Mucosa of descending colon (tissue), 3 donors: ENCODE data around the gene RAD51B. TPM values are rescaled to one million over a fixed set of nuclear protein-coding genes. Genes with fewer than 3 reads are reported as not detected.

Source experiments
- ATAC-seq: fragments of 200-7000 bp; cut with Tn5 transposase; one replicate; pipeline ENCODE4 v1.9.1; 2020; ENCODE audit warnings: mild to moderate bottlenecking, moderate library complexity
- DNase-seq, 3 donors: peaks; one replicate each; pipeline ENCODE4 v3.0.0-alpha.2; 2020
- H3K36me3 ChIP-seq: fragments of 200-600 bp; one replicate; pipeline ENCODE4 v1.8.0; 2021; ENCODE audit warnings: low read depth, mild to moderate bottlenecking
- H3K4me1 ChIP-seq: fragments of 200-600 bp; one replicate; pipeline ENCODE4 v1.8.0; 2021; ENCODE audit warnings: low read depth, mild to moderate bottlenecking
- H3K4me3 ChIP-seq: fragments of 200-600 bp; one replicate; pipeline ENCODE4 v1.8.0; 2021; ENCODE audit warnings: mild to moderate bottlenecking
- H3K9me3 ChIP-seq: fragments of 200-600 bp; one replicate; pipeline ENCODE4 v1.8.0; 2021; ENCODE audit warnings: mild to moderate bottlenecking
- intact Hi-C, 2 donors: fragments of 100-400 bp; cut with DNase I in 1 of 2; cut with micrococcal nuclease in 1 of 2; formaldehyde crosslinking; loops; one replicate each; pipeline versions ENCODE4 v1.11.0 to v1.11.1; 2022; cut with DNase I, micrococcal nuclease
- total RNA-seq, 3 donors: library from RNA; stranded (reverse); fragmentation: NEBNext Ultra II Directional in 2 of 3; extraction: Animal tissue kit (Norgen Biotek cat#: 25700) in 2 of 3; gene quantifications; one replicate each; pipeline versions ENCODE4 v1.2.1 to v1.2.4, GENCODE V29; 2021 to 2023
- TF ChIP-seq, protein P1 (sequence below): fragments of 200-600 bp; IDR thresholded peaks from one replicate; pipeline ENCODE4 v1.8.0; 2022; ENCODE audit warnings: antibody characterized with exemption, mild to moderate bottlenecking
- donor health status: DM: no; HTN: no; CAD: no; lungs with moderate emphysema.
- donor health status: DM: no; HTN: no; CAD: no.
- donor health status: DM: no; HTN: yes; CAD: no.

The RAD51B gene
- total RNA-seq, 3 donors from 2014 or later, result 15.8 to 23.3 (median 20.9) TPM

DNA sequence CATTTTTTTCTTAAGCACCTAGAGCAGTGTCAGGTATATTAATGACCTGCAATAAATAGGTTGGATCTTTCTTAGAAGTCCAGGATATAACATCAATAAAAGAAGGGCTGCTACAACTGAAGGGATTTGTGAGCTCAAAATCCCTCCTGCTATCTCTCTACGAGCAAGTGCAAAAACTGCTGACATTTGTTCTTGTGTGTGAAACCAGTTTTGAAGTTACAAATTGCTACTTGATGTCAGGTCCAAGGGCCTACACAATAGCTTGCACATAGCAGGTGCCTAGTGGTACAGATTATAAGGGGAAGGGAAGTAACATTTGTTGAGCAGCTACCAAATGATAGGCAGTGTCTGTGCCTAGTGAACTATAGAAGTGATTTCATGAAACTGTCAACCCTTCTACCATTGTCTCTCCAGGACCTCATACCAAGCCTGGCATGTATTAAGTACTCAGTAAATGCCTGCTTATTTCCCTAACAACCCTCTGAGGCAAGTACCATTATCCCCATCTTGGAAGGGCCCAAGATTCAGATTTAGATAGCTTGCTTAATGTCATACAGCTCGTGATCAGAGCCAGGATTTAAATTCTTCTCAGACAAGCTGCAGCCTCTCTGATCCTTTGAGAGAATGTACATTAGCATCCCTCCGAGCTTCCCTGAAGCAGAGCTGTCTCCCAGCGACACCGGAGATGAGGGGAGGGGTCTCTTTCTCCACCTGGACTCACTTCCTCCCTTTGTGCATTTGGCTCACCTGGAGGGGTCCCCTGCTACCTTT, 673.0 kb downstream of the RAD51B start:
- no peak for ATAC-seq
- TF ChIP-seq, protein P1, sequence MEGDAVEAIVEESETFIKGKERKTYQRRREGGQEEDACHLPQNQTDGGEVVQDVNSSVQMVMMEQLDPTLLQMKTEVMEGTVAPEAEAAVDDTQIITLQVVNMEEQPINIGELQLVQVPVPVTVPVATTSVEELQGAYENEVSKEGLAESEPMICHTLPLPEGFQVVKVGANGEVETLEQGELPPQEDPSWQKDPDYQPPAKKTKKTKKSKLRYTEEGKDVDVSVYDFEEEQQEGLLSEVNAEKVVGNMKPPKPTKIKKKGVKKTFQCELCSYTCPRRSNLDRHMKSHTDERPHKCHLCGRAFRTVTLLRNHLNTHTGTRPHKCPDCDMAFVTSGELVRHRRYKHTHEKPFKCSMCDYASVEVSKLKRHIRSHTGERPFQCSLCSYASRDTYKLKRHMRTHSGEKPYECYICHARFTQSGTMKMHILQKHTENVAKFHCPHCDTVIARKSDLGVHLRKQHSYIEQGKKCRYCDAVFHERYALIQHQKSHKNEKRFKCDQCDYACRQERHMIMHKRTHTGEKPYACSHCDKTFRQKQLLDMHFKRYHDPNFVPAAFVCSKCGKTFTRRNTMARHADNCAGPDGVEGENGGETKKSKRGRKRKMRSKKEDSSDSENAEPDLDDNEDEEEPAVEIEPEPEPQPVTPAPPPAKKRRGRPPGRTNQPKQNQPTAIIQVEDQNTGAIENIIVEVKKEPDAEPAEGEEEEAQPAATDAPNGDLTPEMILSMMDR, result no peak
- Histone ChIP-seq H3K4me3 (no peak overlapping the region), H3K4me1 (no peaks in the 10 kb centered on the region), H3K36me3 (no peaks in the 10 kb centered on the region), H3K9me3 (no peaks in the 10 kb centered on the region)
- intact Hi-C loops, result no loop called here
- no peak for DNase-seq

DNA sequence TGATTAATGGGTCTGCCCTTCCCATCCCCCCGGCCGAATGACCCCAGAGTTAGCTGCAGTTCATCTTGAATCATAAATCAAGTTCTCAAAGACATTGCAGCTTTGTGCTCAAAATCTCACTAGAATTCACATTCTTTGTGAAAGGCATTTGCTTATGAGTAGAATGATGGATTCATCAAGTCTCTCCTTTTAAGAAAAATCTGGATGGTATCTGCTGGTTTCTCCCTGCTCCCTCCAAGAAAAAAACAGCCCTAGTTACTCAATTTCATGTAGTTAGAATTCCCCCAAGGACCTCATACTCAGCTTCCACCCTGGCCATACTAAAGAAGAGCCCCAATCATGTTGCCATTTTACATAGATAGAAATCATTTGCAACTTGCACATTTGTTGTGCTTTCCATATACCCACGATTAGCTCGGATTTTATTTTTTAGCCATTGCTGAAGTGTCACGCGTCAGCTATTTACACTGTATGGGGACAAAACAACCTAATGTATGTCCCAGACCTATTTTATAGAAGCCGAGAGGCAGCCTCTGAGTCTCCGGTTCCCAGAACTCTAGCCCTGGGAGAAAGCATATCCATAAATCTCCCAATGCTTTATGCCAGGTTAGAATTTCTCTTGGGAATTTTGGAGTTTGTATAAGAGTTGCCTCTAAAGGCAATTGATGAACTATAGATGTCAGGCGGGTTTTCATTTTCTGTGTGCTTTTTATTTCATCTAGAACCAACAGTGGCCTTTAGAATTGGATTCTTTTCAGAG, 673.8 kb downstream of the RAD51B start:
- DNase-seq (no peak), ATAC-seq (no peak)
- TF ChIP-seq, protein P1, result no peak
- intact Hi-C loops, result no loop called here
- Histone ChIP-seq H3K4me1 (no peaks in the 10 kb centered on the region), H3K4me3 (no peak overlapping the region), H3K36me3 (no peaks in the 10 kb centered on the region), H3K9me3 (no peaks in the 10 kb centered on the region)

DNA sequence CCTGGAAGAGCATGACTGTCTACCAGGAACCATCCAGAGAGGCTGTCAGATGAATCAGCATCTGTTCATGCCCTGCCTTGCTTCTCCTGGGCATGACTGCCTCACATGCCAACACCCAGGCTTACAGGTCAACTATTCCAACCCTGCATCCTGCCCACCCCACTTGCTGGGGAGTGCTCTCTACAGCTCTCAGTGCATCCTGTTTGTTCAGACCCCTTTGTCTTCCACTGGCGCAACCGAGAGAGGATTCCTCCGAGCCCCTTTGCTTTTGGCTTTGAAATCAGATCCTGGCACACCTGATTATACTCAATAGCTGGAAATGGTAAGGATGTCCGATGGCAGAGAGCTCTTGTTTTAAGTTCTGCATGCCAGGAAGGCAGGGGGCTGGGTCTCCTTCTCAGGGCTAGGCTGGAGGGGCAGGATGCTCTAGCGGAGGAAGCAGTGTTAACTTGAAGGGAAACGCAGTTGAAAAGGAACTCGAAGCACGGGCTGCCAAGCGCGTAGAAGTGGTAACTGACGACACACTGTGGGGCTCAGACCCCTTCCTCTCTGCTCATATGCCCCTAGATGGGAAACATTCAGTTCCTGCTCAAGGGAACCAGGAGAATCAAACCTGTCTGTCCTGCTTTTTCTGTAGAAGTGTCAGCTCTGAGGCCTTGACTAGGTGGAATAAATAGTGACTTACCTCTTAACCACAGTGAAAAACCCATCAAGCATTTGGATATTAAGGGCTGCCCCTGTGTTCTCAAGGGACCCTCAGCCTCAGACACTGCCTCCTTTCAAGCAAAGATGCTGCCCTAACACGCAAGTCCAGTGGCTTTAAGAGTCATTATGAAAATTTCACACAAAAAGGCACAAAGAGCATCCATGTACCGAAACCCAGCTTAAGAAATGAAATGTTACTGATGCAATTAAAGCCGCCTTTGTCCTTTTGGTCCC, 675.8 kb downstream of the RAD51B start:
- Histone ChIP-seq H3K4me3 (no peak overlapping the region), H3K4me1 (no peaks in the 10 kb centered on the region), H3K9me3 (no peaks in the 10 kb centered on the region), H3K36me3 (no peaks in the 10 kb centered on the region)
- intact Hi-C loops, result no loop called here
- DNase-seq (no peak), ATAC-seq (peak; percentile 9)
- TF ChIP-seq, protein P1, result no peak

DNA sequence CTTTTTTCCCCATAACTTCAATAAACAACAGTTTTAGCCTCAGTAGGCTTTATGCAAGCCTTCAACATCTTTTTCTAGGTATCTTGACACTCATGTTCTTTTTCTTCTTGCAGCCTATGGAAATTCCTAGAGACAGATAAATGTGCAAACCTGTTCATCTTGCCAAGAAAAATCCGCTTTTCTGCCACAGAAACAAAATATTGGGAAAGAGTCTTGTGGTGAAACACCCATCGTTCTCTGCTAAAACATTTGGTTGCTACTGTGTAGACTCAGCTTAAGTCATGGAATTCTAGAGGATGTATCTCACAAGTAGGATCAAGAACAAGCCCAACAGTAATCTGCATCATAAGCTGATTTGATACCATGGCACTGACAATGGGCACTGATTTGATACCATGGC, 677.4 kb downstream of the RAD51B start:
- no peaks in the 10 kb centered on the region for H3K9me3 ChIP-seq
- intact Hi-C loops, result no loop called here
- no peaks in the 10 kb centered on the region for H3K36me3 ChIP-seq
- H3K4me1 ChIP-seq, result no peaks in the 10 kb centered on the region
- no peak for DNase-seq
- TF ChIP-seq, protein P1, result no peak
- ATAC-seq, result no peak
- H3K4me3 ChIP-seq, result no peak overlapping the region

DNA sequence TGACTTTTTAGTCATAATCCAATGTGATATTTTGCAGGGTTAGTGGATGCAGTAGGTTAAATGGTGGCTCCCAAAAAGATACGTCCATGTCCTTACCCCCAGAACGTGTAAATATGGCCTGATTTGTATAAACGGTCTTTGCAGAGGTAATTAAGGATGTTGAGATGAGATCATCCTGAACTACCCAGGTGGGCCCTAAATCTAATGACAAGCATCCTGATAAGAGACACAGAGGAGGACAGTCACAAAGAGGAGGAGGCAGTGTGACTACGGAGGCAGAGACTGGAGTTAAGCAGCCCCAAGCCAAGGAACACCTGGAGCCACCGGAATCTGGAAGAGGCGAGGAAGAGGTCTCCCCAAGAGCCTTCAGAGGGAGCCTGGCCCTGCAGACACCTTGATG, 679.9 kb downstream of the RAD51B start:
- no peaks in the 10 kb centered on the region for H3K4me1 ChIP-seq
- TF ChIP-seq, protein P1, result no peak
- no peak overlapping the region for H3K4me3 ChIP-seq
- H3K36me3 ChIP-seq, result no peaks in the 10 kb centered on the region
- no peaks in the 10 kb centered on the region for H3K9me3 ChIP-seq
- no peak for DNase-seq
- intact Hi-C loops, result no loop called here
- no peak for ATAC-seq
